GM21737 (cell line): ENCODE results near the gene MYG1.
"Not testable (repeated sequence)": the region's sequence is repeated elsewhere in the genome, so short reads cannot be mapped to it uniquely, and the experiment has no call there.

ENCODE experiments used
- ATAC-seq: cut with Tn5 transposase; IDR thresholded peaks from one replicate; pipeline ENCODE4 v1.9.1; 2021; ENCODE audit warnings: mild to moderate bottlenecking, moderate library complexity; ENCODE audit not compliant: unreplicated experiment

The MYG1 gene

DNA sequence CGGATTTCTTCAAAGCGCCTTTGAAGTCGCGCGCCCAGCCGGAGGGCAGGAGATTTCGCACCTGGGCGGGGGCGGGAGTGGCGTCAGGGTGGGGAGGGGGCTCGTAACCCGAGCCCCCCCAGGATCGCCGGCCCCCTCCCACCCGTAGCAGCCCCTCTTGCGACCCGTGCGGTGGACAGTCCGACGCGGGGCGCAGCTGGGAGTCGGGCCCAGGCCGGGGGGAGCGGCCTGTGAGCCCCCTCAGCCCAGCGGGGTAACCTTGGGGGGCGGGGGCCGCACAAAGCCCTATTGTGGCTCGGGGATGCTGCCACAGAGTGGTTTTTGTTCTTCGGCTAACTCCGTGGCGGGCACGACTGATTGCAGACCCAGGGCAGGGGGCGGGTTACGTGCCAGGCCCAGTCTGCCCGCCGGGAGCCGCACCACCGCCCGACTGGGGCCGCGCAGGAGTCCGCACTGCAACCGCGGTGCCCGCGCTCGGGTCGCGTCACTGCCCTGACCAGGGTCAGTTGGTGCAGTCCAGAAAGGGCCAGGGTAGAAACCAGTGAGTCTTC is 26.1 kb downstream of the MYG1 start:
- ATAC-seq = no peak

DNA sequence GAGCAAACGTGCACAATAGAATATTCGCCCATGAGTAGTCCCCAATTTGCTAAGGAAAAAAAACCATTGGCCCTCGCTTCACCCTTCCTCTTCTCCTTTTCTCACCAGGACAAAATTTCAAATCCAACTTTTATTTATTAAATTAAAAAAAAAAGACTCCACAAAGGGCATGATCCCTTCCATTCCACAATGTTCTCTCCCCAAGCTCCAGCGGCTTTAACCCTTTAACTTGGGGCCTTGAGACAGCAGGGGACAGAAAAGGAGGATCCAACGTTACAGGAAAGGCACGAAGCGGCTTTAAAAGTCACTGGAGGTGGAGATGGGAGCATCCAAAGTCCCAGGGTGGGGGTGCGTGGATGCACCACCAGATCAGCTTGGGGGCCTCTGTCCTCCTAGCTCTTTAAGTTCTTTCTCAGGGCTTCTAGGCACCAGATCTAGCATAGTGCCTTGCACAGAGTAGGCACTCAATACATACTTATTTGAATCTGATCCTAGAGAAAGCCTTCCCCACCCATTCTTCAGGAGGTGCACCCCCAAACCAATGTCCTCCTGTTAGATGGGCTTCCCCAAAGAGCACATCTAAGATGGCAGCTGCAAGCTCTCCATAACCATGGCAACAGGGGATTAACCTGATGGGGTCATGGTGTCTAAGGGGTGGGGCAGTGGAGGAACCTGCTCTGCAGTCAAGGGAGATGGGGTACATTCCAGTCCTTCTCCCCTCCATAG is 27.1 kb downstream of the MYG1 start:
- ATAC-seq = no peak

DNA sequence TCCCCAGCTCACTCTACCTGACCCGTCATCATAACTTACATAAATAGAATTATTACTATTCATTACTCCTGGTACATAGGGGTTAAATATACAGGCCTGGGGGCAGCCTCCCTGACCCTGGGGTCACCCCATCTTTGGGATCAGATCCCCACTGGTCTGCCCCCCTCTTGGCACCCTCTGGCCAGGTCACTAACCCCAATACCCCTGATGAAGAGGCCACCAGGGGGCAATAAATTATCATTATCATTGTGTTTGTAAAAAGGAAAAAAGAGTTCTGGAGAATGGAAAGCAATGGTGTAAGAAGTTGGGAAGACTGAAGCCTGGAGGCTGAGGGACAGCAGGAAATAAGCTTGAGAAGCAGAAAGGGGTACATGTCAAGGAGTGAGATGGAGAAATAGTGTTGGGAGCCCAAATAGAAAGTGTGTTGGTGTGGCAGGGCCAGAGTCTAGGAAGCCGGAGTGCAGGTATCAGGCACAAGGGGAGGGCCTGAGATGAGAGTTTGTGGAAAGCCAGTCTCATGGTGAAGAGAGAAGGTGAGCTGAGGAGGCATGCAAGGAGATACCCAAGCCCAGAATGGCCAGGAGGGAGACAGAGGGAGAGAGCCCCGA is 28.0 kb downstream of the MYG1 start:
- ATAC-seq = no peak

DNA sequence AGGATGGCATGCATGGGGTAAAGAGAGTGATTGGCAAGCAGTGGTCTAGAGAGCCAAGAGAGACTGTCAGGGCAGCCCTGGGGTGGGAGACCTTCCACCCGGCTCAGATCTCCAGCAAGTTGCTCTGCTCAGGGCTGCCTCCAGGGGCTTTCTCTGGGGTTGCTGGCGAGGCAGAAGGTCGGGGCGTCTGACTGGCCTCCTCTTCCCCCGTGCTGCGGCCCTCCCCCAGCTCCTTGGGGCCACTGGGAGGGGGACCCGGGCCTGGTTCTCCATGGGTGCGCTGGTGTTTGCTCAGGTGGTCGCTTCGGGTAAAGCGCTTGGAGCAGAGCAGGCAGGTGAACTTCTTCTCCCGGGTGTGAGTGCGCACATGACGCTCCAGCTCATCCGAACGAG is 28.5 kb downstream of the MYG1 start:
- no peak for ATAC-seq

DNA sequence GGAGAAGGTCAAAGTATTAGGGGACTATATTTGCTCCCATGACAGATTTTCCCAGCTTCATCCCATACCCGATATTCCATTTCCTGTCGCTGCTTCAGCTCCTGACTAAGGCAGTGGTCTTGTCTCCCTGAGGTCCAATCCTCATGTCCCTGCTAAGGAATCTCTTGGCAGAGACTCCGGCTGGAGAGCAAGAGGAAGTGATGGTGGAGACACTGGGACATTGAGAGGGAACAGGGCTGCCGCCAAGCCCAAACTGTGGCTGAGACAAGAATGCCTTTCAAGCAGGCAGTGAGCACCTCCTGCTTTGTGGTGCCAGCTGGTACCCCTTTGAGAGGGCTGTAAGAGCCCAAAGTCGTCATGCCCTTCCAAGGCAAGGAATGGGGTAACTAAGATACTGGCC is 31.2 kb downstream of the MYG1 start:
- no peak for ATAC-seq

DNA sequence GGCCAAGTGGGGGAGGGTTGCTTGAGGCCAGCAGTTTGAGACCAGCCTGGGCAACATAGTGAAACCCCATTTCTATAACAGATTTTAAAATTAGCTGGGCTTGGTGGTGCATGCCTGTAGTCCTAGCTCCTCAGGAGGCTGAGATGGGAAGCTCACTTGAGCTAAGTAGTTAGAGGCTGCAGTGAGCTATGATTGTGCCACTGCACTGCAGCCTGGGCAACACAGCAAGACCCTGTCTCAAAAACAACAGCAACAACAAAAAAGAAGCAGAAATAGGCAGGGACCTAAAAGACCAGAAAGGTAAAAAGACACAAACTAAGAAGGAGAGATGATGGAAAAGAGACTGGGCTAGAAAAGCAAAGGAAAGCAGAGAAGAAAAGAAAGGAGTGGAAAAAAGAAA is 32.8 kb downstream of the MYG1 start:
- ATAC-seq = not testable (repeated sequence)

DNA sequence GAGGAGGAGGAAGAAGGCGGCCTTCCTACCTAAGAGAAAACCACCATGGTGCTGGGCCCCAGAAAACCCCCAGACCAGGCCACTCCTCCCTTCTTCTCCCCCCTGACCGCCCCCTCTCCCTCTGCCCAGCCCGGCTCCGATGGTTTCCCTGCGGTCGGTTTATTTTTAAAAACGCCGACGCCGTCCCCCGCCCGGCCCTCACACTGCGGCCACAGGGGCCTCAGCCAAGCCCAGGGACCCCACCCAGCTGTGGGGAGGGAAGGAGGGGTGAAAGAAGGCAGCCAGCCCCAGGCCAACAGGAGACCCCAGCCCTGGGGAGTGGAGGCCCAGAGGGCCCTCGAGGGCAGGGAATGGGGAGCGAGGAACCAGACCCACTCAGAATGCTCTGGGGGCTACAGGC is 33.2 kb downstream of the MYG1 start:
- ATAC-seq = no peak

DNA sequence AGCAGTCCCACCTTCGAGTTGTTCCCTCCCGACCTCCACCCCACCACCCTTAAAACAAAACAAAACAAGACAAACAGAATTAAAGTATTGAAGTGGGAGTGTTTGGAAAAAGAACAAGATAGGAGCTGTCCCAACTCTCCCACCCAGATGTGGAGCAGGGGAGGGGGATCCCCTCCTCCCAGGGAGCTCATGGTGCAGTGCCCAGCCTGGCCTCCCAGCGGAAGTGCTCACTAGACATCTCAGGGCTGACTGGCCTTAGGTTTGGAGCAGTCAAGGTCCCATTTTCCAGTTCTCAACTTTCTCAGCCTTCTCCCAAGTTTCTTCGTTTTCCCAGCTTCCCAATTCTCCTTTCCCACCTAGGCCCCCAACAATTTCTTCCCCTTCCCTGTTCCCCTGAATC is 33.8 kb downstream of the MYG1 start:
- no peak for ATAC-seq

DNA sequence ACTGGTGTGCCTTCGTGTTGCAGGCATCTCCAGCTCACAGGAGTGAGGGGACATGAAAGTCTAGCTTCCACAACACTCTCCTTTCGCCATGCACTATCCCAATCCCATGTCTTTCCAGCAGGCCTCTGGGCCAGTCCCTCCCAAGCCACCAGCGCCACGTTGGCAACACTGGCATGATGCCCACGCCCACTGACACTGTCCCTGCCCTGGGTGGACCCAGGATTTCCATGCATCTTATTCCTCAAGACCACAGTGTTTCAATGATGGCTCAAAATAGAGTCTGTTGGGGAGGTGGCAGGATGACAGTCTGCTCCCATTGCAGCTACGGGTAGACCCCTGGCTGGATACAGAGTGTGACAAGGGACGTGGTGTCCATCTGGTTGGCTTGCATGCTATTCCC is 34.4 kb downstream of the MYG1 start:
- no peak for ATAC-seq

DNA sequence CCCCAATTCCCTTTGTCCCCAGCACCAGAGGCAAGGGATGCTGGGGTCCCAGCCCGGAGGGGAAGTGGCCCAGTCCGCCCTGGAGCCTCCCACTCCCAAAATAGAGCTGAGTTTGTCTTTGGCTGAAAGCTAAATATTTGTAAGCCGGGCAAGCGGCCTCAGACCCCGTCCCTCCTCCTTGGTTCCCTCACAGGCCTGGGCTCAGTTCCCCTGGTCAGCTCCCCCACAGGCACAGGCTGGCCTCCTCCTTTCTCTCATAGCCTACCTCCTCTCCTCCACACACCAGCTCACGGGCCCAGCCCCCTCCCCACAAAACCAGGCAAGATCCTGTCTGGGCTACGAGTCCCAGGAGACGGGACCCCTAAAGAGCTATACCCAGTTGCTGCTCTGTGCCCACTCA is 35.3 kb downstream of the MYG1 start:
- ATAC-seq = no peak

DNA sequence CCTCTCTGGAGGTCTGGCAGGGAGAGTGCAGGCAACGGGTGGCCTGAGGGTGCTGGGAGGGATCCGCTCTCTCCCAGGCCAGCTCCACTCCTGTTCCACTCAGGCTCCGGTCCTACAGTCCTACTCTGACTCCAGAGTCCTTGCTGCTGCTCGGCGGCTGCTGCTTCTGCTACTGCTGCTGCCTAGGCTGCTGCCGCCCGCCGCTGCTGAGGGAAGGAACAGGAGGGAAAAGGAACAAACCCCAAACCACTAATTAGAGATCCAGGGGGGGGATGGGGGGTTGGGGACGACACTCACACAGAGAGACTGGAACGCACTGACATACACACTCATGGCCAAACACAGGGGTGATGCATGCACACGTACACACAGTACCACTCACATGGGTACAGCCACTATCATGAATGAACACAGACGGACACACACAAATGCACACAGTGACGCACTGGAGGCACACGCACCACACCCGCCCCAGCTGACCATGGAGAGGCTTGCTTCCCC is 36.7 kb downstream of the MYG1 start, which contains the start of gene SP7:
Gene SP7 (minus strand): TSS at position 174 of the 501 bp plus-strand sequence. CDS start 708 bp downstream, outside the sequence.
- ATAC-seq = no peak

DNA sequence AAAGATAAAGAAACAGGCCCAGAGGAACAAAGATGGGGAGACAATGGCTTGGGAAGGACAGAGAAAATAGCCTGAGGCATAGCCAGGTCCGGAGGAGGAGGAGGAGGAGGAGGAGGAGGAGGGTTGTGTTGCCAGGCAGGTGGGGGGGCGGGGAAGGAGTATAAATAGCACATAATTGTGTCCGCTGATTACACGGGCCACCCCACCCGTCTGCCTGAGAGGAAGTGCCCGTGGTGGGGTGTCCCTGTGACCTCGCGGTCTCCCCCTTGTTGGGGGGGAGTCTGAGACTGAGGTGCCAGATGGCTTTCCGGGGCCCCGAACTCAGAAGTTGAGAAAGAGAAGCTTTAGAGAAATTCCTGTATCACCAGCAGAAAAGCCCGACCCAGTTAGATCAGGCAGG is 38.5 kb downstream of the MYG1 start:
- no peak for ATAC-seq

DNA sequence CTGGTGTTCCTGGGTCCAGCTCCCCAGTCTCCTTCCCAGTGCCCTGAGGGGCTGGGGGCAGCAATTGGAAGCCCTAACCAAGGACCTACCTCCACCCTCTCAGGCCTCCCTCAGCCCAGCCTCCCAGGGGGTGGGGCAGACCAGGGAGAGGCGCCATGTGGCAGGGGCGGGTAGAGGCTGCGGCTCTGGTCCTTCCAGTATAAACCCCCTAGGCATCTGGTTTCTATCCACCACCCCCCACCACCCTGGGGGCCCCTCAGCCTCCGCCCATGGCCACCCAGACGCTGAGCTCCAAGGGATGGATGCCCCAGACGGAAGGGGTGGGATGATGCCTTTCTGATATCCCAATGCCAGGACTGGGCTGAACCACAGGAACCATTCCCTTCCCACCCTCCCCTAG is 39.4 kb downstream of the MYG1 start:
- no peak for ATAC-seq

DNA sequence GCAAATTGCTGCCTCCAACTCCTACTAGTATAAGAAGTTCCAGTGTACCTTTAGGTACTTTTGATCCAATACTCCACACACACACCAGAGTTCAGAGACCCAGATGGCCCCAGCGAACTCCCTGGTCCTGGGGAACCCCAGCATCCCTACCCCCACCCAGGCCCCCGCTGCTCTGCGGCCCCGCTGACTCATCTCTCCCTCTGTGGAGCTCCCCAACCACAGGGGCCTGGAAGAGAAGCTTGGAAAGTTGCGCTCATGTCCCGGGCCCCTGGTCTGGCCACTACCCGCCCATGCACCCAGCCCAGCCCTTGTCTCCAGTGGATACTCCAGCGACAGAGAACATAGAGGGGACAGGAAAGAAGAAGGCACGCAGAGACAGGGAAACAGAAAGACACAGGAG is 40.9 kb downstream of the MYG1 start:
- ATAC-seq = no peak

DNA sequence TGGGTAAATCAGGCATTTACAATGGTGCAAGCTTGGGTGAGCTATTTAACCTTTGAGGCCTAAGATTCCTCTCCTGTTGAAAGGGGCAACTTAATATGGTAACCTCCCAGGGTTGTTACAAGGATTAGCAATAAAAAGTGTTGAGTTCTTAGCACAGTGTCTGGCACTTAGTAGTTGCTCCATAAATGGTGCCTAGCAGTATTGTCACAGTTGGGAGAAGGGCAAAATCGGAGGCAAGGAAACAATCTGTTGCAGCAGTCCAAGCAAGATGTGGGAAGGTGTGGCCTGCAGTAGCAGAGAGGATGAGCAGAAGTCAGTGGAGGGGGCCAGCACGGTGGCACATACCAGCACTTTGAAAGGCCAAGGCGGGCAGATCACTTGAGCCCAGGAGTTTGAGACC is 44.0 kb downstream of the MYG1 start:
- no peak for ATAC-seq

DNA sequence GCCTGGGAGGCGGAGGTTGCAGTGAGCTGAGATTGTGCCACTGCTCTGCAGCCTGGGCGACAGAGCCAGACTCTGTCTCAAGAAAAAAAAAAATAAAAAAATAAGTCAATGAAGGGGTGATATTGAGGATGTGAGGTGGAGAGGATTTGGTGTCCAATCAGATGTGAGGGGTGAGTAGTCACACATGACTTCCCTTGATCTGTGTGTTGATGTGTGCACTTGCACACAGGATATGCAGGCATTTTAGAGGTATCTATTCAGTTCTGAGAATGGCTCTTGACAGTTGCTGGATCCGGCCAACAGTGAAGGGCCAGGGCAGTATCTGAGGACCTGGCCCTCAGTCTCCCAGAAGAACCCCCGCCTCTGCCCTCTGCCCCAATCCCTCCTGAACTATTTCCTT is 44.5 kb downstream of the MYG1 start:
- no peak for ATAC-seq

DNA sequence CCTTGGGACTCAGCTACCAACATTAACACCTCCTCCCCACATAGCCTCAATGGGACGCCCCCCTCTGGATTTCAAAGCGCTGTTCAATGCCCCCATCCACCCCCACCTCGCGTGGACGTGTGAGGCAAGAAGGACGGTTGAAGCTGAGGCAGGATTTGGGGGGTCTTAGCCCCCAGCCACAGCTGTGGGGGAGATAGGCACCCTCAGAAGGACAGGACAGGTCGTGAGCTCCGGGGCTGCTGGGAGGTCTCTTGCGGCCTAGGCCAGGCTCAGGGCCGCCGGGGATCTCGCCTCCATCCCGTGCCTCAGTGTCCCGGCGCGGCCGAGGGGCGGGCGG is 45.0 kb downstream of the MYG1 start:
- no peak for ATAC-seq

DNA sequence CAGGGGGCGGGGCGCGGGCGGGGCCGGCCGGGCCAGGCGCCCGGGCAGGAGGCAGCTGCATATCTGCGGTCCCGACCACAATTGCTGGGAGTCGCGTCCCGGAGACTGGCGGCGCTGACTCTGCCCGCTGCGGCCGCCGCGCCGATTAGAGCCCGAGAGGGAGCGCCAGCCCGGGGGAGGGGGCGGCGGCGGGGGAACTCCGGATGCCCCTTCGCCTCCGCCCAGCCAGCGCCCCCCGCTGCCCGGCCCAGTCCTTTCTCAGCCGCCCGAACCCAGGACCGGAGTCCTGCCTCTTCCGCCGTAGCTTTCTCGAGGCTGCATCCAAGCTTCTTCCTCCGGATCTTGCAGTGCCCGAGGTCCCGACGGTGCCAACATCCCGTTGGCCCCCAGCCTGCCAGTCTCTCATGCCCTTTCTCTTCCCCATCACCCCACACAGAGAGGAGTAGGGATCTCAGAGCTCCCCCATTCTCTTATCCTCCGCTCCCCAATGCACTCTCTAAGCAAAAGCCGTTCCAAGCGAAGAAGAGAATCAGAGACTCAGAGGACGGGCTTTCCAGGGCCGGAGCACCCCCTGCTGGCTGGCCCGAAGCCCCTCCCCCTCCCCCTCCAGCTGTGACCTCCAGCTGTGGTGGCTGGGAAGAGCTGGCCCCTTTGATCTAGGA is 45.5 kb downstream of the MYG1 start:
- ATAC-seq = peak; percentile 63

DNA sequence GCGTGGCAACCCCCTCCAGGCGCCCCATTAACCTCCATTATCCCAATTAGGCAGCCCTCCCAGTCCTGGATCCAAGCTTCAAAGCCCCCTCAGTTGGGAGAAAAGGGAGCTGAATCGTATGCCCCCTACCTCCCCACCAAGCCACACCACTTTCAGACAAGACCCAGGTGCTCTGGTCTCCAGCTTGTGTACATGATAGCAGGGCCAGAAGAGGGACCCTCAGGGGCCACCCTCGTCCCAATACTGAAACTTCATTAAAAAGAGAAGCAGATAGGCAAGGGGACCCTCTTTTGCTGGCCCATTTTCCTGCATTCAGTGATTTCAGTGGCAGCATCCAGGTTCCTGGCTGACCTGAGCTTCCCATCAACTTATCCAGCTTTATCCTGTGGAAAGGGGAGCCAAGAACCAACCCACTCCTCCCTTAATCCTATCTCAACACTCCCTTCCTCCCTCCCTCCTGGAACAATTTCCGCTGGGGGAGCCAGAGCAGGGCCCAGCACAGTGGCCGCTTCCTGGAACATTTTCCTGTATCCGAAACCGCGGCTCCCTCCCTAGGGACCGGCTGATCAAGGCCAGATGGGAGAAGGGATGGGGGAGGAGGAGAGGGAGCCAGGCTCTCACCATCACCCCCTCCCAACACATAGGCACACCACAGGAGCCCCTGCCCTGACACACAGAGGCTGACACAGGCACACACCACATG is 46.1 kb downstream of the MYG1 start:
- no peak for ATAC-seq

DNA sequence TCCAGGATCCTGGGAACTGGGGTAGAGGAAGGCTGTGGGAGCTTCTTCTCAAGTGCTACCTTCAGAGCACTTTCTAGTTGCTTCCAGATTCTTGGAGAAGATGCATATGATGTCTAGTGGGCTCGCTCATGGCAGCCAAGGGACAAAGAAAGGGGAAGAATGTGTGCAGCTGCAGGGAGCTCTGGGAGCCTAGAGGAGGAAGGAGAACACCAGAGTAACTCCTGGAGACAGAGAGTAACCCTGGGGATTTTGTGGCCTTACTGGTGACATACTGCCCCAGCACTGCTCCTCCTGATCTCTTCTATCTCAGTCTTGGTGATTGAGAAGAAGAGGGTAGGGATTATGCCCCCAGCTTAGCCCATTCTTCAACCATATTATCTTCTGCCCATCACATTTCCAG is 47.0 kb downstream of the MYG1 start:
- ATAC-seq = no peak

DNA sequence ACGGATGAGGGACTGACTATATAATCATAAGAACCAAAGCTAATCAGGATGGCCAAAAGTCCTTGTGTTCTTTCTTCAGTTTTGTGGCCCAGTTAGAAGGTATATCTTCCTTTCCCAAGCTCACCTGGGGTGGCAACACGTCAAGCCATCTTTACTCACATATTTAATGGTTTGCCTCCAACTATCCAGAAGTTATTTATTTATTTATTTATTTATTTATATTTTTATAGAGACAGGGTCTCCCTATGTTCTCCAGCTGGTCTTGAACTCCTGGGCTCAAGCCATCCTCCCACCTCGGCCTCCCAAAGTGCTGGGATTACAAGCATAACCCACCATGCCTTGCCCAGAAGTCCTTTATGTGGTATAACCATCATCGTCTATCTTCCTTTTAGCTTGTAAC is 48.4 kb downstream of the MYG1 start:
- ATAC-seq = no peak
